HL-60 (cell line): ENCODE results near the gene TUBGCP3.

Experiments used
- DNase-seq, 2 experiments: peaks; one replicate each; pipeline ENCODE4 v3.0.0-alpha.2; 2010 to 2020; ENCODE audit warnings: low read depth in 1 of 2, low spot score in 1 of 2
- H3K27ac ChIP-seq: fragments of 250-450 bp; sonication (Bioruptor Pico); replicated peaks from 2 replicates; pipeline ENCODE4 v1.5.1; 2020; ENCODE audit warnings: mild to moderate bottlenecking, moderate library complexity
- H3K27me3 ChIP-seq: fragments of 250-450 bp; sonication (Bioruptor Pico); 2 replicates; pipeline ENCODE4 v1.5.1; 2021; ENCODE audit warnings: mild to moderate bottlenecking, moderate library complexity; ENCODE audit not compliant: insufficient read depth, poor library complexity, severe bottlenecking
- H3K4me3 ChIP-seq: replicated peaks from 2 replicates; pipeline ENCODE4 v1.5.1; 2011; ENCODE audit warnings: mild to moderate bottlenecking, control low read depth, low read length; ENCODE audit not compliant: insufficient read depth
- GABPA ChIP-seq: IDR thresholded peaks from 2 replicates; pipeline ENCODE4 v1.6.1; 2012; ENCODE audit warnings: low read depth
- POLR2AphosphoS5 ChIP-seq: IDR thresholded peaks from 2 replicates; pipeline ENCODE4 v1.6.1; 2012; ENCODE audit warnings: low read depth
- SPI1 ChIP-seq: IDR thresholded peaks from 2 replicates; pipeline ENCODE4 v1.6.1; 2012; ENCODE audit warnings: low read depth, mild to moderate bottlenecking, borderline replicate concordance
- TF ChIP-seq, protein P1 (sequence below): IDR thresholded peaks from 2 replicates; pipeline ENCODE4 v1.6.1; 2012; ENCODE audit warnings: low read depth; ENCODE audit not compliant: insufficient replicate concordance
- TF ChIP-seq, protein P2 (sequence below): IDR thresholded peaks from one replicate; pipeline ENCODE4 v1.5.1; 2011; ENCODE audit warnings: low read length, control low read depth, inconsistent platforms; ENCODE audit not compliant: insufficient read depth

The TUBGCP3 gene

DNA sequence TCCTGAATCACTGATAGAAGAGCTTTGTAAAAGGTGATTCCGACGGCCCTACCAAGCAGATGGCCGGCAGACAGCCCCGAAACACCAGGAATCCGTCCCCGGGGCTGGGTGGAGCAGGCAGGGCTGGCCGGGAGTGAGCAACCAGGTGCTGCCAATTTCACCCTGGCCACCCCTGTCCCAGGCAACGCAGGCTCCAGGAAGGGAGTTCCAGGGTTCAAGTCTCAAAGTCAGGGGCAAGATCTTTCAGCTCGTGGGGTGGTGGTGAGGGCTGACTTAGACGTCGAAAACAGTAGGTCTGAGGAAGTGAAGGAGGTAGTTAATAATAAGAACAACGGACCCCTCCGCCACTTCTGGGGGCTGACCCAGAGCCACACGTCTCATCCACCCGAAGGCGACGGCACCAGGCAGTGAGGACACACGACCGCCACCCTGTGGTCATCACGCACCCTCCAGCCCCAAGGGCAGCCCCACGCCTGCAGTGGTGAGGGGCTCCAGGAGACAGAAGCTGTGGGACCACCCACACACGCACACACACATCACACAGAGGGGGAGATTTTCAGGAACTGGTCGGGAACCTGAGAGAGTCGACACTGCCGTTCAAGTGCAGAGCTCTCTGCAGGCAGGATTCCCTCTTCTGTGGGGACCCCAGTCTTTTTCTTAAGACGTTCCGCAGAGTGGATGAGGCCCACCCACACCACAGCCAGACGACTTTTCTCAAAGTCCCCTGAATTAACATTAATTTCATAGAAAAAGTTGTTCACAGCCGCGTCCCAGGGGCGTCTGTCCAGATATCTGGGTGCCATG, 144.6 kb downstream of the TUBGCP3 start:
- Histone ChIP-seq H3K27me3 (peaks cover 10% of the 10 kb centered on the region), H3K4me3 (no peak overlapping the region), H3K27ac (no peak overlapping the region)
- DNase-seq, result no peak
- TF ChIP-seq, protein P1, sequence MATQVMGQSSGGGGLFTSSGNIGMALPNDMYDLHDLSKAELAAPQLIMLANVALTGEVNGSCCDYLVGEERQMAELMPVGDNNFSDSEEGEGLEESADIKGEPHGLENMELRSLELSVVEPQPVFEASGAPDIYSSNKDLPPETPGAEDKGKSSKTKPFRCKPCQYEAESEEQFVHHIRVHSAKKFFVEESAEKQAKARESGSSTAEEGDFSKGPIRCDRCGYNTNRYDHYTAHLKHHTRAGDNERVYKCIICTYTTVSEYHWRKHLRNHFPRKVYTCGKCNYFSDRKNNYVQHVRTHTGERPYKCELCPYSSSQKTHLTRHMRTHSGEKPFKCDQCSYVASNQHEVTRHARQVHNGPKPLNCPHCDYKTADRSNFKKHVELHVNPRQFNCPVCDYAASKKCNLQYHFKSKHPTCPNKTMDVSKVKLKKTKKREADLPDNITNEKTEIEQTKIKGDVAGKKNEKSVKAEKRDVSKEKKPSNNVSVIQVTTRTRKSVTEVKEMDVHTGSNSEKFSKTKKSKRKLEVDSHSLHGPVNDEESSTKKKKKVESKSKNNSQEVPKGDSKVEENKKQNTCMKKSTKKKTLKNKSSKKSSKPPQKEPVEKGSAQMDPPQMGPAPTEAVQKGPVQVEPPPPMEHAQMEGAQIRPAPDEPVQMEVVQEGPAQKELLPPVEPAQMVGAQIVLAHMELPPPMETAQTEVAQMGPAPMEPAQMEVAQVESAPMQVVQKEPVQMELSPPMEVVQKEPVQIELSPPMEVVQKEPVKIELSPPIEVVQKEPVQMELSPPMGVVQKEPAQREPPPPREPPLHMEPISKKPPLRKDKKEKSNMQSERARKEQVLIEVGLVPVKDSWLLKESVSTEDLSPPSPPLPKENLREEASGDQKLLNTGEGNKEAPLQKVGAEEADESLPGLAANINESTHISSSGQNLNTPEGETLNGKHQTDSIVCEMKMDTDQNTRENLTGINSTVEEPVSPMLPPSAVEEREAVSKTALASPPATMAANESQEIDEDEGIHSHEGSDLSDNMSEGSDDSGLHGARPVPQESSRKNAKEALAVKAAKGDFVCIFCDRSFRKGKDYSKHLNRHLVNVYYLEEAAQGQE, result no peak
- TF ChIP-seq, protein P2, sequence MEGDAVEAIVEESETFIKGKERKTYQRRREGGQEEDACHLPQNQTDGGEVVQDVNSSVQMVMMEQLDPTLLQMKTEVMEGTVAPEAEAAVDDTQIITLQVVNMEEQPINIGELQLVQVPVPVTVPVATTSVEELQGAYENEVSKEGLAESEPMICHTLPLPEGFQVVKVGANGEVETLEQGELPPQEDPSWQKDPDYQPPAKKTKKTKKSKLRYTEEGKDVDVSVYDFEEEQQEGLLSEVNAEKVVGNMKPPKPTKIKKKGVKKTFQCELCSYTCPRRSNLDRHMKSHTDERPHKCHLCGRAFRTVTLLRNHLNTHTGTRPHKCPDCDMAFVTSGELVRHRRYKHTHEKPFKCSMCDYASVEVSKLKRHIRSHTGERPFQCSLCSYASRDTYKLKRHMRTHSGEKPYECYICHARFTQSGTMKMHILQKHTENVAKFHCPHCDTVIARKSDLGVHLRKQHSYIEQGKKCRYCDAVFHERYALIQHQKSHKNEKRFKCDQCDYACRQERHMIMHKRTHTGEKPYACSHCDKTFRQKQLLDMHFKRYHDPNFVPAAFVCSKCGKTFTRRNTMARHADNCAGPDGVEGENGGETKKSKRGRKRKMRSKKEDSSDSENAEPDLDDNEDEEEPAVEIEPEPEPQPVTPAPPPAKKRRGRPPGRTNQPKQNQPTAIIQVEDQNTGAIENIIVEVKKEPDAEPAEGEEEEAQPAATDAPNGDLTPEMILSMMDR, result peak; percentile 23
- no peak for TF ChIP-seq GABPA

DNA sequence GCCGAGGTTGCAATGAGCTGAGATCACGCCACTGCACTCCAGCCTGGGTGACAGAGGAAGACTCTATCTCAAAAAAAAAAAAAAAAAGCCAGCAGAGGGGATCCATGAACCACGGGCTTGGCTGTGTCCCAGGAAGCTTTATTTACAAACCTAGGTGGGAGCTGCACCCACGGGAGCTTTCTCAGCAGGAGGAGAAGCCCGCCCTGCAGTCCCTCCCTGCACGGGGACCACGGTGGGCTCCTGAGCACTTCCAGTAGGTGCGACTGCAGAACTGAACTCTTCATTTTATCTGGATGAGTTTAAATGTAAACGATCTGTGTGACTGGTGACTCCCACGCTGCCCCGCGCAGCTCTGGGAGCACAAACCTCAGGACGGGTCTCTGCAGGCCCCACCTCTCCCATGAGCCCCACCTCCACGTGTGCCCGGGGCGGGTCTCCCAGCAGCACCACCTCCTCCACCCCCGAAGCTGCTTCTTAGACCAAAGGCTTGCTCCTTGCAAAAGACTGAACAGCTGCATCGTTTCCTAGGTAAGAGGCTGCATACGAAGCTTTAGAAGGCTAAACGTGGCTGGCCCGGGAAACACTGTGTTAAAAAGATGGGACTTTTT, 145.4 kb downstream of the TUBGCP3 start:
- Histone ChIP-seq H3K4me3 (no peak overlapping the region), H3K27ac (no peak overlapping the region), H3K27me3 (peaks cover 10% of the 10 kb centered on the region)
- TF ChIP-seq, protein P2, result no peak
- TF ChIP-seq, protein P1, result no peak
- TF ChIP-seq SPI1 (no peak), POLR2AphosphoS5 (no peak), GABPA (no peak)
- no peak for DNase-seq

DNA sequence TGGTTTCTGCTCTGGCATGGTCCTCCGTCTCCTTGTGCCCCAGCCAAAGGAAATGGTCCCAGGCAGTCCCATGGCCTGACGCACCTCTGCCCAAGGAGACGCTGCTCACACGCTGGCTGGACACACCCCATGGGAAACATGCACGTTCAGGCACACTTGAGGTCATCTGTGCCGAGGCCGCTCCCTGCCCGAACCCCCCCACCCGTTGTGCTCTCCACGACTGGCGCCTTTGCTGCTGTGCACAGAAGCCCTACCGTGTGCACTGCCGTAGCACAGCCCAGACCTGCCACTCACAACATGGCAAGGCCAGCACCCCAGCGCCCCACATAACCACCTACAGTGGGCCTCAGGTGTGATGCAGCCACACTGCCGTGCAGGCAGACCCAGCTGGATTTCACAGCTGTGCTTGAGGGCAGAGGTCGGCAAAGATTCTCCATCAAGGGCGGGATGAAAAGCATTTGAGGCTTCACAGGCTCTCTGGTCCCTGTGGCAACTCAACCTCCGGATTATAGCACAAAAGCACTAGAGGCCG, 146.1 kb downstream of the TUBGCP3 start:
- no peak for DNase-seq
- Histone ChIP-seq H3K27ac (no peak overlapping the region), H3K27me3 (peaks cover 10% of the 10 kb centered on the region), H3K4me3 (no peak overlapping the region)
- TF ChIP-seq, protein P1, result no peak
- TF ChIP-seq, protein P2, result no peak
- TF ChIP-seq POLR2AphosphoS5 (no peak), SPI1 (no peak), GABPA (no peak)
